Panc1 (cell line): ENCODE measurements around the gene SPRTN. TPM values are rescaled to one million over a fixed set of nuclear protein-coding genes. Genes with fewer than 3 reads are reported as not detected.

Source experiments
- ATAC-seq: fragments of 200-7000 bp; cut with Tn5 transposase; 2 replicates; pipeline ENCODE4 v1.9.1; 2020; ENCODE audit warnings: mild to moderate bottlenecking, moderate library complexity
- BruUV-seq: library from RNA; stranded (reverse); fragments of 400-500 nt; replicated peaks from 2 replicates; lab custom pipeline; 2021; lab: Mats Ljungman, UMichigan
- CTCF ChIA-PET: fragments of 300-600 bp; sonication (Branson Sonifier 250); formaldehyde crosslinking; loops from one replicate; lab custom pipeline; 2022; ENCODE audit warnings: antibody characterized with exemption; lab: Charles Lee
- POLR2A ChIA-PET: fragments of 300-600 bp; sonication (Branson Sonifier 250); formaldehyde crosslinking; loops from one replicate; lab custom pipeline; 2022; ENCODE audit warnings: antibody characterized with exemption; lab: Charles Lee
- DNase-seq: peaks from one replicate; pipeline ENCODE4 v3.0.0-alpha.2; 2010; ENCODE audit warnings: low read depth, low spot score
- H3K27ac ChIP-seq: 2 replicates; pipeline ENCODE4 v1.5.1; 2011; ENCODE audit warnings: mild to moderate bottlenecking, low read length, inconsistent platforms
- H3K27me3 ChIP-seq: fragments of 200-500 bp; sonication (Bioruptor generic); 2 replicates; pipeline ENCODE4 v1.6.0; 2014; ENCODE audit warnings: low read length, inconsistent platforms; ENCODE audit not compliant: control insufficient read depth, insufficient read depth
- H3K36me3 ChIP-seq: fragments of 200-500 bp; sonication (Bioruptor generic); 2 replicates; pipeline ENCODE4 v1.5.1; 2014; ENCODE audit warnings: inconsistent platforms, mild to moderate bottlenecking, low read length, moderate library complexity; ENCODE audit not compliant: control insufficient read depth, insufficient read depth
- H3K4me1 ChIP-seq: 2 replicates; pipeline ENCODE4 v1.5.1; 2011; ENCODE audit warnings: inconsistent platforms, mild to moderate bottlenecking, low read length, moderate library complexity; ENCODE audit not compliant: control insufficient read depth, insufficient read depth
- H3K4me3 ChIP-seq, 2 experiments: 2 replicates each; pipeline ENCODE4 v1.5.1; 2011 to 2012; ENCODE audit warnings: low read depth in 2 of 2, low read length in 2 of 2, mild to moderate bottlenecking in 2 of 2, inconsistent platforms in 1 of 2, moderate library complexity in 1 of 2
- H3K9me3 ChIP-seq: fragments of 200-500 bp; sonication (Bioruptor generic); 2 replicates; pipeline ENCODE4 v1.5.1; 2014; ENCODE audit warnings: low read depth, mild to moderate bottlenecking, inconsistent platforms, low read length, moderate library complexity; ENCODE audit not compliant: control insufficient read depth, insufficient read depth
- POLR2AphosphoS5 ChIP-seq: IDR thresholded peaks from 2 replicates; pipeline ENCODE4 v1.6.1; 2012; ENCODE audit warnings: mild to moderate bottlenecking, low read depth, low read length, moderate library complexity
- SIN3A ChIP-seq: IDR thresholded peaks from 2 replicates; pipeline ENCODE4 v1.6.1; 2012; ENCODE audit warnings: low read depth, mild to moderate bottlenecking, low read length, moderate library complexity, borderline replicate concordance; ENCODE audit not compliant: insufficient read depth
- TCF7L2 ChIP-seq: IDR thresholded peaks from 2 replicates; pipeline ENCODE4 v1.6.1; 2011; ENCODE audit warnings: mild to moderate bottlenecking, low read depth, low read length, inconsistent platforms
- in situ Hi-C: cut with HindIII; loops from 2 replicates; pipeline ENCODE4 v1.10.0; 2016; ENCODE audit warnings: low sequenced_read_pairs, low pct_unique_long_range_greater_than_20kb
- intact Hi-C: fragments of 100-400 bp; cut with micrococcal nuclease; formaldehyde crosslinking; loops from one replicate; pipeline ENCODE4 v1.10.0; 2022; ENCODE audit not compliant: unreplicated experiment
- total RNA-seq: library from RNA; stranded (reverse); gene quantifications from one replicate; pipeline ENCODE4 v1.2.1, GENCODE V29; 2021; ENCODE audit not compliant: unreplicated experiment
- TF ChIP-seq, protein P1 (sequence below), 2 experiments: IDR thresholded peaks; 2 replicates each; pipeline ENCODE4 v1.6.1; 2011 to 2012; ENCODE audit warnings: low read depth in 2 of 2, control low read depth in 1 of 2, low read length in 1 of 2, mild to moderate bottlenecking in 1 of 2, moderate library complexity in 1 of 2; ENCODE audit not compliant: insufficient read depth in 1 of 2
- TF ChIP-seq, protein P2 (sequence below): fragments of 450-650 bp; IDR thresholded peaks from 2 replicates; pipeline ENCODE4 v1.5.1; 2017; ENCODE audit warnings: mild to moderate bottlenecking

SPRTN gene
- total RNA-seq, 1 experiment from 2014 or later = 20.0 TPM

DNA sequence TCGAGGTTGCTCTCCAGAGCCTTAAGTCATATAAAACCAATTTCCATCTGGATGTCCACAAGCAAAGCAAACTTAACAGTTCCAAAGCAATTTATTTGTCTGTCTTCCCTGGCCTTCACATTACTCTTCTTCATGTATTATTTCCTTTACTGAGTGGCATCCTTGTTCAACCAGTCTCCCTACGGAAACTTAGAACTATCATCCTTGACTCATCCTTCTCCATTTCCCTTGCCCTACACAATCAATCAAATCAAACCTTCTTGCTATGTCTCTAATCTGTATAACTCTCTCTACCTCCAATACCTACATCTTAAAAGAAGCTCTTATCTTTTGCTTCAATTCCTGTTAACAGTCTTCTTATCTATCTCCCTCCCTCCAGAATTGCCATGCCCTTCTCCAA, 58.5 kb downstream of the SPRTN start:
- Histone ChIP-seq H3K27me3 (no peaks in the 10 kb centered on the region), H3K4me1 (peaks cover 28% of the 10 kb centered on the region), H3K4me3 (no peak overlapping the region), H3K36me3 (no peaks in the 10 kb centered on the region; the same call in 1 of the 2 replicates), H3K27ac (0 out of 2 replicates have a peak overlapping the region, but pooled peaks have one; percentile 29), H3K9me3 (no peaks in the 10 kb centered on the region)
- intact Hi-C loops (no loop called here), in situ Hi-C loops (no loop called here)
- no peak for DNase-seq
- ATAC-seq = no peak
- BruUV-seq = no TSS peak
- CTCF ChIA-PET = no interaction called here
- TF ChIP-seq POLR2AphosphoS5 (no peak), TCF7L2 (no peak), SIN3A (no peak)
- TF ChIP-seq, protein P1, sequence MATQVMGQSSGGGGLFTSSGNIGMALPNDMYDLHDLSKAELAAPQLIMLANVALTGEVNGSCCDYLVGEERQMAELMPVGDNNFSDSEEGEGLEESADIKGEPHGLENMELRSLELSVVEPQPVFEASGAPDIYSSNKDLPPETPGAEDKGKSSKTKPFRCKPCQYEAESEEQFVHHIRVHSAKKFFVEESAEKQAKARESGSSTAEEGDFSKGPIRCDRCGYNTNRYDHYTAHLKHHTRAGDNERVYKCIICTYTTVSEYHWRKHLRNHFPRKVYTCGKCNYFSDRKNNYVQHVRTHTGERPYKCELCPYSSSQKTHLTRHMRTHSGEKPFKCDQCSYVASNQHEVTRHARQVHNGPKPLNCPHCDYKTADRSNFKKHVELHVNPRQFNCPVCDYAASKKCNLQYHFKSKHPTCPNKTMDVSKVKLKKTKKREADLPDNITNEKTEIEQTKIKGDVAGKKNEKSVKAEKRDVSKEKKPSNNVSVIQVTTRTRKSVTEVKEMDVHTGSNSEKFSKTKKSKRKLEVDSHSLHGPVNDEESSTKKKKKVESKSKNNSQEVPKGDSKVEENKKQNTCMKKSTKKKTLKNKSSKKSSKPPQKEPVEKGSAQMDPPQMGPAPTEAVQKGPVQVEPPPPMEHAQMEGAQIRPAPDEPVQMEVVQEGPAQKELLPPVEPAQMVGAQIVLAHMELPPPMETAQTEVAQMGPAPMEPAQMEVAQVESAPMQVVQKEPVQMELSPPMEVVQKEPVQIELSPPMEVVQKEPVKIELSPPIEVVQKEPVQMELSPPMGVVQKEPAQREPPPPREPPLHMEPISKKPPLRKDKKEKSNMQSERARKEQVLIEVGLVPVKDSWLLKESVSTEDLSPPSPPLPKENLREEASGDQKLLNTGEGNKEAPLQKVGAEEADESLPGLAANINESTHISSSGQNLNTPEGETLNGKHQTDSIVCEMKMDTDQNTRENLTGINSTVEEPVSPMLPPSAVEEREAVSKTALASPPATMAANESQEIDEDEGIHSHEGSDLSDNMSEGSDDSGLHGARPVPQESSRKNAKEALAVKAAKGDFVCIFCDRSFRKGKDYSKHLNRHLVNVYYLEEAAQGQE (IDR thresholded peaks at IDR 0.05; ENCODE audit: insufficient read depth in 1 of 2, low read depth in 2 of 2, low read length in 1 of 2) = no peak
- TF ChIP-seq, protein P2, sequence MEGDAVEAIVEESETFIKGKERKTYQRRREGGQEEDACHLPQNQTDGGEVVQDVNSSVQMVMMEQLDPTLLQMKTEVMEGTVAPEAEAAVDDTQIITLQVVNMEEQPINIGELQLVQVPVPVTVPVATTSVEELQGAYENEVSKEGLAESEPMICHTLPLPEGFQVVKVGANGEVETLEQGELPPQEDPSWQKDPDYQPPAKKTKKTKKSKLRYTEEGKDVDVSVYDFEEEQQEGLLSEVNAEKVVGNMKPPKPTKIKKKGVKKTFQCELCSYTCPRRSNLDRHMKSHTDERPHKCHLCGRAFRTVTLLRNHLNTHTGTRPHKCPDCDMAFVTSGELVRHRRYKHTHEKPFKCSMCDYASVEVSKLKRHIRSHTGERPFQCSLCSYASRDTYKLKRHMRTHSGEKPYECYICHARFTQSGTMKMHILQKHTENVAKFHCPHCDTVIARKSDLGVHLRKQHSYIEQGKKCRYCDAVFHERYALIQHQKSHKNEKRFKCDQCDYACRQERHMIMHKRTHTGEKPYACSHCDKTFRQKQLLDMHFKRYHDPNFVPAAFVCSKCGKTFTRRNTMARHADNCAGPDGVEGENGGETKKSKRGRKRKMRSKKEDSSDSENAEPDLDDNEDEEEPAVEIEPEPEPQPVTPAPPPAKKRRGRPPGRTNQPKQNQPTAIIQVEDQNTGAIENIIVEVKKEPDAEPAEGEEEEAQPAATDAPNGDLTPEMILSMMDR = no peak
- POLR2A ChIA-PET = no interaction called here

DNA sequence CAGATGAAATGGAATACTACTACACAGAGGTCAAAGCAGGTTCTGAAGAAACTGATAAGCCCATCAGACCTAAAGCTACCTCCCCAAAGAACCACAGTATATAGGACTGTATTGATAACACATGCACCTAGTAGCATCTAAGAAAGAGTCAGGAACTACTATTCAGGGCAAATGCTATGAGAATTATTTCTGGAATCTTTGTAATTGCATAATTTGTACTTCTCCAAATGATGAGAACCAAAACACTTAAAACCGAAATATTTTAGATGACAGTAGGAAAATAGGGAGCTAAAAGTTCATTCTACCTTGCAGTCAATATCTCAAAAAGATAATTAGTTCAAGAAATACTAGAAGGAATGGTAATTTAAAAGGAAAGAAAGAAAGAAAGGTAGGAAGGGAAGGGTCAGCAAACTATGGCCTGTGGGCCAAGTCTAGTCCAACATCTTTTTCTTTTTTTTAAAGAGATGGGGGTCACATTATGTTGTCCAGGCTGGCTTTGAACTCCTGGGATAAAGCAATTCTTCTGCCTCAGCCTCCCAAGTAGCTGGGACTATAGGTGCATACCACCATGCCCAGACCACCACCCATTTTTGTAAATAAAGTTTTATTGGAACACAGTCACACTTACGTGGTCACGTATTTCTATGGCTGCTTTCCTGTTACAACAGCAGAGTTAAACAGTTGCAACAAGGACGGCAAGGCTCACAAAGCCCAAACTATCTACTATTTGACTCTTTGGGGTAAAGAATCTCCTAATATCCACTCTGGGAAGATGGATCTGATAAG, 60.0 kb downstream of the SPRTN start:
- no TSS peak for BruUV-seq
- TF ChIP-seq SIN3A (no peak), POLR2AphosphoS5 (no peak), TCF7L2 (no peak)
- TF ChIP-seq, protein P2 = no peak
- TF ChIP-seq, protein P1 (IDR thresholded peaks at IDR 0.05; ENCODE audit: insufficient read depth in 1 of 2, low read depth in 2 of 2, low read length in 1 of 2) = no peak
- POLR2A ChIA-PET = no interaction called here
- H3K27me3 ChIP-seq = no peaks in the 10 kb centered on the region
- DNase-seq (no peak), ATAC-seq (no peak)
- no peaks in the 10 kb centered on the region; the same call in 1 of the 2 replicates for H3K36me3 ChIP-seq
- peaks cover 28% of the 10 kb centered on the region for H3K4me1 ChIP-seq
- H3K27ac ChIP-seq = no peak overlapping the region; the same call in 1 of the 2 replicates
- no peaks in the 10 kb centered on the region for H3K9me3 ChIP-seq
- CTCF ChIA-PET = no interaction called here
- H3K4me3 ChIP-seq = no peak overlapping the region
- intact Hi-C loops (no loop called here), in situ Hi-C loops (no loop called here)
